Suprapubic skin (tissue), 4 donors: Measurements from ENCODE around the gene DFFB.

ENCODE experiments used
- EP300 ChIP-seq: sonication (generic); formaldehyde crosslinking; IDR thresholded peaks from one replicate; pipeline ENCODE4 v1.6.1; 2017; ENCODE audit warnings: antibody characterized with exemption
- POLR2AphosphoS5 ChIP-seq, 3 donors: sonication (generic); formaldehyde crosslinking; IDR thresholded peaks; one replicate each; pipeline ENCODE4 v1.6.1; 2017; ENCODE audit warnings: antibody characterized with exemption in 3 of 3
- TF ChIP-seq, protein P1 (sequence below), 2 donors: fragments of 200-600 bp in 1 of 2; fragments of 450-650 bp in 1 of 2; sonication (generic) in 1 of 2; IDR thresholded peaks; one replicate each; pipeline ENCODE4 v1.5.1; 2016 to 2019; ENCODE audit warnings: antibody characterized with exemption in 2 of 2, mild to moderate bottlenecking in 1 of 2, moderate library complexity in 1 of 2

DNA sequence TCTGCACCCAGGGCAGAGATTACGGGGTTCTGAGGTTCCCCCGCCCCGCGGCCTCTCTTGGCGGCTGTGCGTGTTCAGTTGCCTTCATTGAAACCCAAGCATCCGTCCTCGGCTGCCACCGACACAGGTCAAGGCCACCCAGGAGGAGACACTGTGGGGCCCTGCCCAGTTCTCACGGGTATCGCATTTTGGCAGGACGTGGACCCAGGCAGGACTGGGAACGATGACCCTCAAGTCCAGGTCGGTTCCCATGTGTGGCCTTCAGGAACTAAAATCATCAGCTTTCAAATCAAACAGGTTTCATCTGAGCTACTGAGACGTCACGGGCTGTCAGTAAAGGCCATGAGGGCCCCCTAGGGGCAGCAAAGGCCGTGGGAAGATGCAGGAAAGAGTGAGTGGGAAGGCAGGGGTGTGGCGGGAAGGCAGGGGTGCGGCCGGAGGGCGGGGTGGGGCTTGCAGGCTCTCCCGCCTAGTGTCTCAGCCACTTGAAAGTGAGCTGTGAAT, 49.8 kb downstream of the DFFB start:
- TF ChIP-seq, protein P1, sequence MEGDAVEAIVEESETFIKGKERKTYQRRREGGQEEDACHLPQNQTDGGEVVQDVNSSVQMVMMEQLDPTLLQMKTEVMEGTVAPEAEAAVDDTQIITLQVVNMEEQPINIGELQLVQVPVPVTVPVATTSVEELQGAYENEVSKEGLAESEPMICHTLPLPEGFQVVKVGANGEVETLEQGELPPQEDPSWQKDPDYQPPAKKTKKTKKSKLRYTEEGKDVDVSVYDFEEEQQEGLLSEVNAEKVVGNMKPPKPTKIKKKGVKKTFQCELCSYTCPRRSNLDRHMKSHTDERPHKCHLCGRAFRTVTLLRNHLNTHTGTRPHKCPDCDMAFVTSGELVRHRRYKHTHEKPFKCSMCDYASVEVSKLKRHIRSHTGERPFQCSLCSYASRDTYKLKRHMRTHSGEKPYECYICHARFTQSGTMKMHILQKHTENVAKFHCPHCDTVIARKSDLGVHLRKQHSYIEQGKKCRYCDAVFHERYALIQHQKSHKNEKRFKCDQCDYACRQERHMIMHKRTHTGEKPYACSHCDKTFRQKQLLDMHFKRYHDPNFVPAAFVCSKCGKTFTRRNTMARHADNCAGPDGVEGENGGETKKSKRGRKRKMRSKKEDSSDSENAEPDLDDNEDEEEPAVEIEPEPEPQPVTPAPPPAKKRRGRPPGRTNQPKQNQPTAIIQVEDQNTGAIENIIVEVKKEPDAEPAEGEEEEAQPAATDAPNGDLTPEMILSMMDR (IDR thresholded peaks at IDR 0.05) = no peak
- no peak for TF ChIP-seq POLR2AphosphoS5 (IDR thresholded peaks at IDR 0.05)
- no peak for TF ChIP-seq EP300
